NCI-H526 (cell line): ENCODE data around the gene RAB40C.
A peak's percentile ranks its signal among the peaks of the same experiment; 100 is the strongest.

Experiments used
- DNase-seq, 2 experiments: peaks; one replicate each; lab custom pipeline; 2025; lab: John Stamatoyannopoulos, UW

The RAB40C gene

GRCh38 chr16:631808-632358 lies 42.0 kb downstream of the RAB40C start:
- no peak for DNase-seq

GRCh38 chr16:632486-633335 lies 42.8 kb downstream of the RAB40C start:
- DNase-seq = no peak

- DNase-seq = no peak
These were observed 43.6 kb downstream of the RAB40C start for GRCh38 chr16:633336-634050.

- no peak for DNase-seq
These were observed 44.3 kb downstream of the RAB40C start for GRCh38 chr16:634051-634670.

GRCh38 chr16:634996-635395 lies 45.1 kb downstream of the RAB40C start:
- no peak for DNase-seq

GRCh38 chr16:635573-636205 lies 45.8 kb downstream of the RAB40C start:
- no peak for DNase-seq

GRCh38 chr16:636206-637080 lies 46.6 kb downstream of the RAB40C start, which contains the start of gene METTL26:
TSS of gene METTL26 (minus strand) at chr16:636305. CDS start at chr16:636290, 15 bp downstream.
- DNase-seq = peak; percentile 82 to 94

GRCh38 chr16:637081-638018 lies 47.5 kb downstream of the RAB40C start:
- DNase-seq = peak in 1 of 2 experiments; percentile 59

GRCh38 chr16:638034-638543 lies 48.2 kb downstream of the RAB40C start:
- no peak for DNase-seq

- DNase-seq = no peak
These were observed 49.0 kb downstream of the RAB40C start for GRCh38 chr16:638836-639235.

- no peak for DNase-seq
These were observed 50.7 kb downstream of the RAB40C start for GRCh38 chr16:640614-641013.

- DNase-seq = peak in 1 of 2 experiments; percentile 83
These were observed 51.7 kb downstream of the RAB40C start, which contains the start of gene MCRIP2 for GRCh38 chr16:641326-642188. TSS of gene MCRIP2 (plus strand) at chr16:641828. CDS start at chr16:641992, 164 bp downstream.

GRCh38 chr16:642189-643049 lies 52.6 kb downstream of the RAB40C start:
- peak in 1 of 2 experiments; percentile 61 for DNase-seq

GRCh38 chr16:643050-643368 lies 53.1 kb downstream of the RAB40C start:
- DNase-seq = no peak

- DNase-seq = no peak
These were observed 54.7 kb downstream of the RAB40C start for GRCh38 chr16:644556-644955.

GRCh38 chr16:645852-646678 lies 56.2 kb downstream of the RAB40C start:
- no peak for DNase-seq
